Mucosa of rectum (tissue), 2 donors: ENCODE data around the gene BZW1.

ENCODE experiments used
- H3K27ac ChIP-seq, 2 donors: one replicate each; pipeline ENCODE4 v1.7.0; 2013; ENCODE audit warnings: inconsistent platforms in 2 of 2, low read depth in 2 of 2, low read length in 2 of 2
- H3K27me3 ChIP-seq, 2 donors: one replicate each; pipeline ENCODE4 v1.7.0; 2013; ENCODE audit warnings: low read length in 2 of 2; ENCODE audit not compliant: control insufficient read depth in 2 of 2, insufficient read depth in 2 of 2
- H3K36me3 ChIP-seq, 2 donors: one replicate each; pipeline ENCODE4 v1.7.0; 2013; ENCODE audit warnings: low read length in 2 of 2; ENCODE audit not compliant: control insufficient read depth in 2 of 2, insufficient read depth in 2 of 2
- H3K4me1 ChIP-seq, 2 donors: one replicate each; pipeline ENCODE4 v1.7.0; 2013; ENCODE audit warnings: low read length in 2 of 2, mild to moderate bottlenecking in 1 of 2; ENCODE audit not compliant: control insufficient read depth in 2 of 2, insufficient read depth in 2 of 2
- H3K4me3 ChIP-seq, 2 donors: one replicate each; pipeline ENCODE4 v1.7.0; 2013; ENCODE audit warnings: low read length in 2 of 2
- H3K9ac ChIP-seq, 2 donors: one replicate each; pipeline ENCODE4 v1.7.0; 2013; ENCODE audit warnings: low read length in 2 of 2, low read depth in 1 of 2, mild to moderate bottlenecking in 1 of 2
- H3K9me3 ChIP-seq, 2 donors: one replicate each; pipeline ENCODE4 v1.7.0; 2013; ENCODE audit warnings: low read length in 2 of 2; ENCODE audit not compliant: control insufficient read depth in 2 of 2
- donor health status: healthy.
- donor health status: Normal muscosa, but diverticular disease.

The BZW1 gene

GRCh38 chr2:200847939-200848338, 36.2 kb downstream of the BZW1 start:
- no peaks in the 10 kb centered on the region for H3K9me3 ChIP-seq
- no peak overlapping the region for H3K9ac ChIP-seq
- no peak overlapping the region for H3K27ac ChIP-seq
- H3K4me3 ChIP-seq, result no peak overlapping the region
- H3K27me3 ChIP-seq, result no peaks in the 10 kb centered on the region
- peaks cover 23 to 27% of the 10 kb centered on the region in 2 donors for H3K36me3 ChIP-seq
- peaks cover 0 to 7% of the 10 kb centered on the region in 2 donors for H3K4me1 ChIP-seq

GRCh38 chr2:200850512-200851256, 39.0 kb downstream of the BZW1 start:
- Histone ChIP-seq H3K27me3 (no peaks in the 10 kb centered on the region), H3K9ac (no peak overlapping the region), H3K4me1 (peaks cover 0 to 7% of the 10 kb centered on the region in 2 donors), H3K4me3 (no peak overlapping the region), H3K9me3 (no peaks in the 10 kb centered on the region), H3K27ac (no peak overlapping the region), H3K36me3 (peaks cover 50 to 53% of the 10 kb centered on the region in 2 donors)

- Histone ChIP-seq H3K4me3 (no peak overlapping the region), H3K36me3 (peaks cover 59 to 60% of the 10 kb centered on the region in 2 donors), H3K27ac (no peak overlapping the region), H3K9me3 (no peaks in the 10 kb centered on the region), H3K9ac (no peak overlapping the region), H3K27me3 (no peaks in the 10 kb centered on the region), H3K4me1 (peaks cover 0 to 7% of the 10 kb centered on the region in 2 donors)
Observed at GRCh38 chr2:200851398-200852248, 39.9 kb downstream of the BZW1 start.

GRCh38 chr2:200852605-200853004, 40.9 kb downstream of the BZW1 start:
- Histone ChIP-seq H3K9me3 (no peaks in the 10 kb centered on the region), H3K4me3 (no peak overlapping the region), H3K9ac (no peak overlapping the region), H3K27ac (no peak overlapping the region), H3K36me3 (peaks cover 68 to 70% of the 10 kb centered on the region in 2 donors), H3K27me3 (no peaks in the 10 kb centered on the region), H3K4me1 (peaks cover 0 to 4% of the 10 kb centered on the region in 2 donors)

- no peaks in the 10 kb centered on the region for H3K27me3 ChIP-seq
- H3K4me1 ChIP-seq, result peaks cover 17 to 23% of the 10 kb centered on the region in 2 donors
Observed at GRCh38 chr2:200856806-200857205, 45.1 kb downstream of the BZW1 start.

GRCh38 chr2:200860092-200860795, 48.5 kb downstream of the BZW1 start:
- peak overlapping the region in 1 of 2 donors; percentile 54 for H3K4me3 ChIP-seq
- peaks cover 52% of the 10 kb centered on the region in 2 donors for H3K36me3 ChIP-seq
- H3K27ac ChIP-seq, result no peak overlapping the region
- H3K9me3 ChIP-seq, result no peaks in the 10 kb centered on the region
- no peaks in the 10 kb centered on the region for H3K27me3 ChIP-seq
- H3K4me1 ChIP-seq, result peaks cover 24 to 26% of the 10 kb centered on the region in 2 donors
- H3K9ac ChIP-seq, result peak overlapping the region in 1 of 2 donors; percentile 47

More at GRCh38 chr2:200856806-200857205, 45.1 kb downstream of the BZW1 start:
- H3K4me3 ChIP-seq, result no peak overlapping the region
- H3K27ac ChIP-seq, result no peak overlapping the region
- H3K36me3 ChIP-seq, result peaks cover 84 to 86% of the 10 kb centered on the region in 2 donors
- H3K9ac ChIP-seq, result no peak overlapping the region
- H3K9me3 ChIP-seq, result no peaks in the 10 kb centered on the region

GRCh38 chr2:200861617-200862155, 50.0 kb downstream of the BZW1 start:
- peaks cover 24 to 26% of the 10 kb centered on the region in 2 donors for H3K4me1 ChIP-seq

GRCh38 chr2:200862532-200863000, 50.9 kb downstream of the BZW1 start:
- peaks cover 29% of the 10 kb centered on the region in 2 donors for H3K4me1 ChIP-seq

More at GRCh38 chr2:200861617-200862155, 50.0 kb downstream of the BZW1 start:
- peak overlapping the region; percentile 52 to 100 for H3K4me3 ChIP-seq
- peak overlapping the region; percentile 54 to 100 for H3K9ac ChIP-seq
- no peaks in the 10 kb centered on the region for H3K9me3 ChIP-seq
- no peaks in the 10 kb centered on the region for H3K27me3 ChIP-seq
- peak overlapping the region; percentile 100 for H3K27ac ChIP-seq
- peaks cover 39 to 40% of the 10 kb centered on the region in 2 donors for H3K36me3 ChIP-seq

GRCh38 chr2:200863782-200864175, 52.1 kb downstream of the BZW1 start:
- peak overlapping the region; percentile 100 for H3K9ac ChIP-seq
- H3K27ac ChIP-seq, result peak overlapping the region; percentile 100
- H3K27me3 ChIP-seq, result no peaks in the 10 kb centered on the region
- H3K4me3 ChIP-seq, result peak overlapping the region; percentile 84 to 100
- H3K9me3 ChIP-seq, result no peaks in the 10 kb centered on the region
- H3K36me3 ChIP-seq, result peaks cover 18 to 19% of the 10 kb centered on the region in 2 donors
- H3K4me1 ChIP-seq, result peaks cover 28 to 29% of the 10 kb centered on the region in 2 donors

More at GRCh38 chr2:200862532-200863000, 50.9 kb downstream of the BZW1 start:
- Histone ChIP-seq H3K27me3 (no peaks in the 10 kb centered on the region), H3K4me3 (peak overlapping the region; percentile 84 to 100), H3K9ac (peak overlapping the region; percentile 100), H3K36me3 (peaks cover 30 to 31% of the 10 kb centered on the region in 2 donors), H3K9me3 (no peaks in the 10 kb centered on the region), H3K27ac (peak overlapping the region; percentile 100)
